Posterior vena cava (tissue), 2 donors: ENCODE results near the gene GRM8. TPM values are rescaled to one million over a fixed set of nuclear protein-coding genes. Genes with fewer than 3 reads are reported as not detected.

ENCODE experiments used
- DNase-seq: peaks from one replicate; pipeline ENCODE4 v3.0.0-alpha.2; 2020; ENCODE audit warnings: low spot score
- intact Hi-C, 2 donors: fragments of 100-400 bp; cut with DNase I; formaldehyde crosslinking; loops; one replicate each; pipeline versions ENCODE4 v1.14.1 to v1.14.2; 2022 to 2023
- total RNA-seq, 2 donors: library from RNA; stranded (reverse); fragmentation: NEBNext Ultra II Directional; extraction: Animal tissue kit (Norgen Biotek cat#: 25700); gene quantifications; one replicate each; pipeline ENCODE4 v1.2.1, GENCODE V29; 2021
- donor health status: DM: yes; HTN: yes; CAD: no.
- donor health status: DM: yes; HTN: yes; CAD: no.

GRM8 gene
- total RNA-seq, 2 donors from 2014 or later: not detected

DNA sequence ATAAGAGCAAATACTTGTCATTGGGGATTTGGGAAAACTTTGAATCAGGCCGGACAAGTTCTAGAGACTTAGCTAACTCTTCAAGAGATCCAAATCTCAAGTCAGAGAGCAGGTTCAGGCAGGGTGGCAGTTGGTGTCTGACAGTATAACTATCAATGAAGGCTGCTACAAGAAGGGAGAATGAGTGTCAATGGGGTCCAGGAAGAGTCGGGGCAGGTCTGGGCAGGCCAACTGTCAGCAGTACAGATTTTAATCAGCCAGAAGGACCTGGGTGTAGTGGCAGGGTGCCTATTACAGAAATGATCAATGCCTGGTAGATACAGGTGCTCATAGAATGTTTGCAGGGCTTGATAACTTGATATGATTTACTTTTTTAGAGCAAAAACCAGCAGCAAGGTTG lies 751.1 kb downstream of the GRM8 start:
- DNase-seq: no peak
- intact Hi-C loops: no loop called here

DNA sequence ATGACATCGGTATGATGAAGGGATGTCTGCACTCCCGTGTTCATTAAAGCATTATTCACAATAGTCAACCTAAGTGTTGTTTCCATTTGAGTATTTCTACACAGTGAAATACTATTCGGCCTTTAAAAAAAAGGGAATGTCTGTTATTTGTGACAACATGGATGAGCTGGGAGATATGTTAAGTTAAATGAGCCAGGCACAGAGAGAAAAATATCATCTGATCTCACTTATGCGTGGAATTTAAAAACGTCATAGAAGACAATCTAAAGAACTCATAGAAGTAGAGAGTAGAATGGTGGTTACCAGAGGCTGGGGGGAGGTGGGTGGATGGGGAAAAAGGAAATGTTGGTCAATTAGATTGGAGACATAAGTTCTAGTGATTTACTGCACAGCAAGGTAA lies 753.3 kb downstream of the GRM8 start:
- DNase-seq: no peak
- intact Hi-C loops: no loop called here

DNA sequence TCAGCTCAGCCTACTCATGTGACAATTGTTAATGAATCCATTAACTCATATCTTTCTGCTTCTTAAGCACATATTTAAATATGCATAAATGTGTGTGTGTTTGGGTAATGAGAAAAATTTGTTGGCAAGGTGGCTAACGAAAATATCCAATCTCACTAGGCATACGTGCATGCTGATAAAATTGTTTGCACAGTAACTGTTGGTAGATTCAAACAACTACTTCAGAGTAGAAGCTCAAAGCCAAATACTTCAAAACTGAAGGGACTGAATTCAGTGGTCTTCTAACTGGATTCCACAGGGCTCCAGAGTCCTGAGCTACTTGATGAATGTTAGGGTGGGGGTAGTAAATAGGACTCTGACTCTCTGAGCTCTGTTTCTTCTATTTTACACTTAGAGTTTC lies 757.0 kb downstream of the GRM8 start:
- DNase-seq: no peak
- intact Hi-C loops: no loop called here

DNA sequence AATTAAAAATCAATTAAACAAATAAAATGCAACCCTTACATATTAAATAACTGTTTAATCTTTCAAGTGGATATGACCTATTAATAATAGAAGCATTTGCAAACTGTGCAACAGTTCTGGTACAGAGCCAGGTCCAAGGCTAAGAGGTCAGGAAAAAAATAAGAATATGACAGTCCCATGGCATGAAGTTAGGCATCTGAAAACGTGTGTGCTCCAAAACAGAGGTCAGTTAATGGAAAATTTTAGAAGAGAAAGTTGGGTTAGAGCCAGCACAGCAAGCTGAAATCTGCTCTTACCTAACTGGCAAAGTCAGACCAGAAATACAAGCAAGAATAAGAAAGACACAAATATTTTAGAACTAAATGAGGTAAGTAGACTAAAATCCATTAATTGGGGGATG lies 757.7 kb downstream of the GRM8 start:
- intact Hi-C loops: no loop called here
- no peak for DNase-seq

DNA sequence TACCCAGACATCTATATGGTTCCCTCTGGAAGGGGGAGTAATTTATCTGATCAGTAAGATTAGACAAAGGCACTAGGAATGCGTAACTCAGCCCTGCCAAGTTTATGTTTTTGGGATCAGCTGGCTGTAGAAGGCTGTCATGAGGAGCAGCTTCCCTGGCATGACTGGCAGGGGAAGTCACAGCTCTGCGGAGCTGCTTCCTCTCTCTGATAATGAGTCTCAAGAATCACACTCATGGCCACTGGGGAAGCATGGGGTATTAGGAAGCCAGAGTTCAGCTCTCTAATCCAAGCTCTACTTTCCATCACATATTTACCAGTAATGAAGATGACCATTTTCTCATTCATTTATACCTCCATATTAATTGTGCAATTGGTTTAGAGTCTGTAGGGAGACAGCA lies 758.9 kb downstream of the GRM8 start:
- no peak for DNase-seq
- intact Hi-C loops: no loop called here

DNA sequence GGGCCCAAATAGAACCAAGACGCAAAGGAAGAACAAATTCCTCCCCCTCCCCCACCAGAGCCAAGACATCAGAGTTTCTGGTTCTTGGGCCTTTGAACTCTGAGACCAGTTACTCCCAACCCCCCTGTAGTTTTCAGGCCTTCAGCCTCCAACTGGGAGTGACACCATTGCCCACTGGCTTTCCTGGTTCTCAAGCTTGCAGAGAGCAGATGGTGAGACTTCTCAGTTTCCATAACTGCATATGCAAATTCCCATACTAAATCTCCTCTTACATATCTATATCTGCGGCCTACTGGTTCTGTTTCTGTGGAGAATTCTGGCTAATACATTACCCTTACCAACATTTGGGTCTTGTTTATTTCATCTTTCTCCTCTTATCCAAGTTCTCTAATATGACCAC lies 762.9 kb downstream of the GRM8 start:
- DNase-seq: no peak
- intact Hi-C loops: no loop called here

DNA sequence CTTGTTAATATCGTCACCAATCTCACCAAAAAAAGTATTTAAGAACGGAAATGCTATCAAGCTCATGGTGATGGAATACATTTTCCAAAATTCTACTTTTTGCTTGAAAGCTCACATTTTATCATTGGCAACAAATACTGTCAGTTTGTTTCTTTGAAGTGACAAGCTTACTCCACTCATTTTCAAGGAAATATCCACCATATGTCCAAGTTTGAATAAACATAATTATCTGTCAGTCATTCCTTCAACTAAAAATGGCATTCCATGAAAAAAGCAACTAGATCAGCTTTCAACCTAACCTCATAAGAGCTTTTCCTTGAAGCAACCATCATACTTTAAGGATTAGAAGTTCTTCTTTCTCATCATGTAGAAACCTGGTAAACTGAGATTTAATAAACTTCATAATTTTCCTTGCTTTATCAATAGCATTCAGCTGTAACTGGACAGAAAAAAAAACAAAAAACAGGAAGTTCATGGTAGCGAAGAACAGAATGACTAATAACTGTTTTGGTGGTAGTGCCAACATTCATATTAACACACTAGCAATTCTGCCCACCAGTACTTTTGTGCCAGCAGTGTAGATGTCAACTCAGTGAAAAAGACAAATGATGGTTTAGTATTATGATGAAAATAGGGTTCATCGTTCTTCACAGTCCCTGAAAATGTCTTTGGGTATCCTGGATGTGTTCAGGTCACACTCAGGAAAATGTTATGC lies 764.9 kb downstream of the GRM8 start:
- no peak for DNase-seq
- intact Hi-C loops: no loop called here

DNA sequence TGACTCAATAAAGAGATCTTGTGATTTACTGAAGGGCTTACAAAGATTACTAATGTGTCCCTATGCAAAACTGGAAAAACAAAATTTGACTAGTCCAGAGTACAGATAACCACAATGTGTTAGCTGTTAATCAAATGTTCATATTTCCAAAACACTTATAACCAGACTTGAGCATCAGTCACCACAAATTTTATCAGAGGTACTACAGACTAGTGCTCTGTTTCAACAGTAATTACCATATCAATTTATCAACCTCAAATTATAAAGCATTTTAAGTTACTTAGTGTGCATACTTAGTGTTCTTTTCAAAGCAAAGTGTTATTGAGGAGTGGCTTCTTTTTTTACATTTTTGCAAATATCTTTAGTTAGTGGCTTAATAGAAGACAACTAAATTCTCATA lies 765.9 kb downstream of the GRM8 start:
- intact Hi-C loops: no loop called here
- DNase-seq: no peak

DNA sequence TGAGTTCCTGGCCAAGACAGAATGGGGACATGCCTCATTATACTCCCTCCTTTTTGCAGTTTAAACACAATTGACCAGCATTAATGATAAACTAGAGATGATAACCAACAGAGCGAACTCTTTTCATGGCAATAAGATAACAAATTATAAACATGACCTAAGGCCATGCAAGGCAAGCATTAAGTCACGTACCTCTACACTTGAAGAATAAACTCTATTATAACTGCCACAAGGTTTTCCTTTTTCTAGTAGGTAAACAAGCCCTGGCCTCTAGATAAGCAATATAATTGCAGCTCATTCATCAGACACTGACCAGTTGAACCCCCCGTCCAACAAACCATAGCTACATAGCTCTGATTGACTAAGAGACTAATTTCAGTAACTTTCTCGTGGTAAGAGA lies 767.0 kb downstream of the GRM8 start:
- intact Hi-C loops: no loop called here

DNA sequence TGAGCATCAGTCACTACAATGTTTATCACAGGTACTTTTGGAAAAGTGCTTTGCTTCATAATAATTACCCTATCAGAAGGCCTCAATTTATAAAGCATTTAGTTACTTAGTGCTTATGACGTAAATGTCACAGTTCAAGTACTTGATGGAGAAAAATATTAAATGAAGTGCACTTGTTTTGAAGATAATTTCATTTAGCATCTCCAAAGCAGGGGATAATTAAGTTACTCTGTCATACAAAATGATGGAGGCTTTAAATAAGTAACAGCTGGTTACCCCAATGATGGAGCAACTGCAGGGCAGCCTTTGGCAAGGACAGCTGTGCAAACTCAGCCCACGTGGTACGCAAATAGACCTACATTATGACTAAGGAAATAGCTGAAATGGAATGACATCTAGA lies 768.8 kb downstream of the GRM8 start:
- intact Hi-C loops: no loop called here
- DNase-seq: no peak

More for the DNA sequence above, 767.0 kb downstream of the GRM8 start:
- DNase-seq: no peak

DNA sequence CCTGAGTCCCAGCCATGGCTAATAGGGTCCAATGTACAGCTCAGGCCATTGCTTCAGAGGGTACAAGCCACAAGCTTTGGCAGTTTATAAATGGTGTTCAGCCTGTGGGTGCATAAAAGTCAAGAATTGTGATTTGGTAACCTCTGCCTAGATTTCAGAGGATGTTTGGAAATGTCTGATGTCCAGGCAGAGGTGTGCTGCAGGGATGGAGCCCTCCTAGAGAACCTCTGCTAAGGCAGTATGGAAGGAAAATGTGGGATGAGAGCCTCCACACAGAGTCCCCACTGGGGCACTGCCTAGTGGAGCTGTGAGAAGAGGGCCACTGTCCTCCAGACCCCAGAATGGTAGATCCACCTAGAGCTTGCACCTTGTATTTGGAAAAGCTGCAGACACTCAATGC lies 779.9 kb downstream of the GRM8 start:
- DNase-seq: no peak
- intact Hi-C loops: no loop called here

DNA sequence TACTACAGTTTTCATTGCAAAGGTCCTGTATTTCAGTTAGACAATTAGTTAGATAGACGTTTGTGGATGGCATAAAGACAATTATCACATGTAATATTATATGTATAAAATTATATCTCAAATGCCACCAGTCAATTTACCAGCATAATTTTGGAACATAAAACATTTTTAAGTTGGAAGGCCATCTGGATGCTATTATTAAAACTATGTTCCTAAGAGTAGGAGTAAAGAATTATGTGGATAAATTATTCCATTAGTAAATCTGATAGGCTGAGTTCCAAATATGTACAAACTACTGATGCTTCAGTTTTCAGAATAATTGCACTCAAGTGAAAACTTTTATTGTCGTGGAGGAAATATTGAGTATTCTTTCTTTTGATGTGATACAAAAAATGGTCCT lies 790.3 kb downstream of the GRM8 start:
- DNase-seq: no peak
- intact Hi-C loops: no loop called here

DNA sequence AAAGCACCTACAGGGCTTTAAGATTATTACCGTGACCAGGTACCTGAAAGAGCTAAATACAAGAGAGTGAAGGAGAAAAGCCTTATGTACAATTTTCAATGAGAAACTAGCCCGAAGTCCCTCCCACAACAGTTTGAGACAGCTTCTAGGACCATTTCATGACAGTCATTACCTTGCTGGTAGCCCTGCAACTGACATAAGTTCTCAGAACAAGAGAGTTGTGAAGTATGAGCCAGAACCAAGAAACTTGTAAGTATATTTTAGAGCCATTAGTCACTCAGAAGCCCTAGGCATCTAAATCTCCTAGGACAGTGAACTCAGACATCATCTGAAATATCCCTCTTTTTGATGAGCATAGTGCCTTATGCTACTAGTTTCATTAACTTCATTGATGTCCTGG lies 792.1 kb downstream of the GRM8 start:
- intact Hi-C loops: no loop called here
- DNase-seq: no peak

DNA sequence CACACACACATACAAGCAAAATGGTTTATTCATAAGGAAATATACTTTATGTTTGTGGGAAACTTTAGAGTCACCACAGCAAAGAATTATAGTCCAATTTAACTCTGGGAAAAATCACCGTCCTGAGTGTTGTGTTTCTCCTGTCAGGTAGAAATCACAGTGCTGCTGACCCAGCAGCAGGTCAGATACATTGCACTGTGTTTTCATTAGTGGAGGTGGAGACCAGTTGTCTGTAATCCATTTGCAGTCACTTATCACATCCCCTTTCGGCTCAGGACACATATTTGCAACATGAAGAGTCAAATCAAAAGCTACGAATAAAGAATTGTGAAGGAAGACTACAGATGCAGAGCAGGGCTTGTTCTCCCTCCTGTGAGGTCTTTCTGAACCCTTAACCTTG lies 799.6 kb downstream of the GRM8 start:
- no peak for DNase-seq
- intact Hi-C loops: loop anchor here in 1 of 2 donors (5.0 kb wide), 1 partner anchor 141 kb away; no protein-coding TSS in a partner anchor

DNA sequence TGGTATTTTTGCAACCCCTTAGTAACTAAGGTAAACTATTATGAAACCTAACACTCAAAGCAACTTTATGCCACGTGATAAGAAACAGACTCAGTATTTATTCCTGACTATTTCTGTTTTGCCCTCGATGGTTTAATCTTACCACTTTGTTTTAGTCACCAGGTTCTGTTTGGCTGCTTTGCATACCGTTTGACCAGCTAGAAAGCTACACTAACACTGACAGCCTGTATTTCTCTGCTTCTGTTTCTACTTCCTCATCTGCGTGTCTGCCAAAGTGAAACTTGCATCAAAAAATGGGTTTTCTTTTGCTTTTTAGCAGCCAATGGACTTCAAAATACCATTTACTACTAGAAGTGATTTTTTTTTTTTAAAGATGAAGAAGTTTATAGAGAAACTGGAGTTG lies 802.5 kb downstream of the GRM8 start:
- intact Hi-C loops: loop anchor here in 1 of 2 donors (5.0 kb wide), 1 partner anchor 138 kb away; no protein-coding TSS in a partner anchor
- no peak for DNase-seq

DNA sequence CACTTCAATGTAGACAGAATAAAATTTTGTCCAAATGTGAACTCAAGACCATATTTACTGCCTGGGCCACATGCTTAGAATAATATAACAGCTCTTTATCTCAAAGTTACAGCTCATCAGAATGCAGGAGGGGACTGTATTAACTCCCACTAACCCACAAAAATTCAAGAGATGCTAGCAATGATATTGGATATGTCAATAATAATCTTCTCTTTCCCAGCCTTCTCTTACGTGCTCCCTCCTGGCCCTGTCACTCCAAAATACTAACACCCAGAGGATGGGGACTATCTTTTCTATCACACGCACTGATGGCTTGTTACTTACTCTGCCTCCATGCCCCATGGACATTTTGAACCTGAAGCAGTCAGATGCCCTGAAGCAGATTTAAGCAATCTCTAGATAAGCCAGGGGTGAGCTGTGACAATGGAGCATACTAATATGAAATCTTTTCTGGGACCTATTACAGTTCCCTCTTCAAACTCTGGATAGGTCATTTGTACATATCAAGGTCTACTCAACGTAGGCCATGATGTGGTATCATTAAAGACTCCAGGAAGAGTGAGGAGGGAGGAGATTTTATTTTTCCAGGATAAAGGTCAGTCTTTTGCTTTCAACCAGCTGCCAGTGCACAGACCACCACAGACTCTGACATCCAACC lies 803.0 kb downstream of the GRM8 start:
- DNase-seq: no peak
- intact Hi-C loops: loop anchor here in 1 of 2 donors (5.0 kb wide), 1 partner anchor 137 kb away; no protein-coding TSS in a partner anchor

DNA sequence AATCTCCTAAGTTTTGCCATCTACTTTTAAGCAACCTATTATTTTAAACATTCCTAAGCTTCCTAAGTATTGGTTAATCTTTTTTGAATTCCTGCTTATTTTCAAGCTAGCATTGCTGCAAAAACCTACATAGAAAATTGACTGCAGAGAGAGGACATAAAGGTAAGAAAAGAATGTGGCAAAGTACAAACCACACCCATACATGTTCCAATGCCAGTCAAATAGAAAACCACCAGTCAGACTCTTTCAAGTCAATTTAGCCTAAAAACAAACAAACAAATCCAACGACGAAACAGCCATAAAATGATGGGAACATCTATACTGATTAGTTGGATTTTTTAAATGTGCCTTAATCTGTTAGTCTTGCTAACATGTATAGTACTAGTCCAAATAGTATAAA lies 804.8 kb downstream of the GRM8 start:
- intact Hi-C loops: no loop called here
- DNase-seq: no peak

DNA sequence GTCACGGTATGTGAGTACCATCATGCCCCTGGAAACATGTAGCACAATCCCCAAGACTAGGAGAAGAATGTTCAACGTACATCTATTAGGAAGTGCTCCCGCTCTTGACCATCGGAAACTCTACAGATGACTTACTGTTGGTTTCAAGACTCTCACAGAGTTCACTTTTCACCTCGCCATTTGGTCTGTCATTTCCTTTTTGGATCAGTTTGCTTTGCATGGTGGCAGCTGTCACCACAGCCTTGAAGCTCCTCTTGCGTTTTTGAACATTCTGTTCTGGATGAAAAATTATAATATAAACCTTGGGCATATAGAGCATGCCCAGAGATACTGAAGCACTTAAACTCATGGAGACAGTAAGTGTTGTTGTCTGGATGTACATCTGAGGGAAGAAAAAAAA lies 806.8 kb downstream of the GRM8 start:
- intact Hi-C loops: no loop called here
- DNase-seq: no peak

DNA sequence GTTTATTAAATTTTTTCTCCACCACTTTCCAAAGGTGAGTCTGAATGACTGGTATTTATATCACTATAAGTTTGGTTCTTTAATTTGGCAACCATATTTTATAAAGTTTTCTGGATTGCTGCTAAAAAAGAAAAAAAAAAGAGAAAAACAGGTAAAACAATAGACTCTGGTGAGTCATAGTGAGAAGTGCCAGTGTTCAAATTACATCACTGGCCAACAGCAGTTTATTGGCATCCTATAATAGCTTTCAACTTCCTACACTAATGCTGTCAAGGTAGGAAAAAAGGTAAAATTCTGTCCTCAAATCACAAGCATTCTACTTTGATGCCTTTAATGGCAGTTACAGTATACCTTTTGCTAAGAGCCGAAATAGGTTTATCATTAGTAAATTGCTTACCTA lies 808.8 kb downstream of the GRM8 start:
- no peak for DNase-seq
- intact Hi-C loops: no loop called here

DNA sequence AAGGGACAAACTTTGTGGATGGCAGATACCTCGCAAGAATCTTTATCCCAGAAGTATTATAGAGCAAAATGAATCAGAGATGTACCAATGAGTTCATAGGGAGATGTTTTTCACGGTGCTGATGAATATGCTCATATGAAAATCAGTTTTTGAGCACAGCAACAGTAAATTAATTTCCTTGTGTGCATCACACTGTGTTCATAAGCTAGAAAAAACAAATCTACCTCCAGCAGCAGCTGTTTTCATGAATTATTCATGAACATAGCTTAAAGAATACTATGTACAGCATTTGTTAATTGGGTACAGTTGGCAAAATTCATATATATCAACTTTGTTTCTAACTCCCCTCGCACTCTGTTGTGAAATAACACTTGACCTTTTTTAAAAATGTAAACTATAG lies 809.8 kb downstream of the GRM8 start:
- intact Hi-C loops: no loop called here
- no peak for DNase-seq

DNA sequence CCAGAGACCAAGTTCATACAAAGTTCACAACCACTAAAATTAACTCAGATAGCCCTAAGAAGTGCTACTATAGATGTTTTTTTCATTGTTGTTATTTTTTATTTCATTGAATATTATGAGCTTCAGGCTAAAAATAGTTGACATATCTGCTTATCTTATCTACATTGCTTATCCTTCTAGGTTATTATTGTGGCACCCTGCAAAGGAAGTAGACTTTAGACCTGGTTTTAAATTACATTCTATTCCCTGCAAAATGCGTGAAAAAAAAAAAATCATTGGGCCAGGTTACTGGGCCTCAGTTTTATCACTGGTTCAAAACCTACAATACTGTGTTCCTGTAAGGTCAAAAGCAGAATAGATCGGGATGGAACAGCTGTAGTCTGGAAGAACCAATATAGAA lies 811.0 kb downstream of the GRM8 start:
- intact Hi-C loops: no loop called here
- no peak for DNase-seq
